SK-N-MC (cell line): ENCODE results near the gene SSC5D.
"Not testable (repeated sequence)": the region's sequence is repeated elsewhere in the genome, so short reads cannot be mapped to it uniquely, and the experiment has no call there.

Experiments
- DNase-seq: peaks from one replicate; pipeline ENCODE4 v3.0.0-alpha.2; 2011; ENCODE audit warnings: low read depth, low spot score
- H3K27ac ChIP-seq: fragments of 200-600 bp; sonication (generic); 2 replicates; pipeline ENCODE4 v1.5.1; 2016; ENCODE audit warnings: mixed run types
- H3K36me3 ChIP-seq: fragments of 200-600 bp; sonication (generic); 2 replicates; pipeline ENCODE4 v1.6.1; 2017; ENCODE audit warnings: antibody characterized with exemption, low read length, mixed read lengths; ENCODE audit not compliant: insufficient read depth
- H3K4me3 ChIP-seq: fragments of 200-600 bp; sonication (generic); 2 replicates; pipeline ENCODE4 v1.5.1; 2016
- H3K9ac ChIP-seq: fragments of 200-600 bp; sonication (generic); 2 replicates; pipeline ENCODE4 v1.8.0; 2017; ENCODE audit warnings: mixed run types, mixed read lengths; ENCODE audit not compliant: insufficient read length
- H3K9me3 ChIP-seq: fragments of 200-600 bp; sonication (generic); 2 replicates; pipeline ENCODE4 v1.6.1; 2017; ENCODE audit warnings: low read depth, mild to moderate bottlenecking, antibody characterized with exemption, low read length, moderate library complexity, mixed read lengths
- EZH2 ChIP-seq: fragments of 200-600 bp; sonication (generic); IDR thresholded peaks from one replicate; pipeline ENCODE4 v1.6.1; 2017; ENCODE audit warnings: antibody characterized with exemption
- FOXP2 ChIP-seq: optimal IDR thresholded peaks from 2 replicates; pipeline ENCODE3; 2011; ENCODE audit warnings: mild to moderate bottlenecking, moderate library complexity; ENCODE audit not compliant: insufficient read depth; ENCODE audit errors: extremely low read length, control extremely low read depth
- POLR2AphosphoS5 ChIP-seq: IDR thresholded peaks from 2 replicates; pipeline ENCODE4 v1.6.1; 2012; ENCODE audit warnings: mild to moderate bottlenecking, low read depth, low read length, borderline replicate concordance

The SSC5D gene

GRCh38 chr19:55443824-55444480 is 44.3 kb upstream of the SSC5D start:
- TF ChIP-seq FOXP2: no peak
- TF ChIP-seq EZH2: no peak
- no peak for TF ChIP-seq POLR2AphosphoS5
- Histone ChIP-seq H3K36me3 (no peaks in the 10 kb centered on the region), H3K27ac (no peak overlapping the region), H3K9ac (no peak overlapping the region), H3K9me3 (no peaks in the 10 kb centered on the region), H3K4me3 (no peak overlapping the region)
- DNase-seq: no peak

- Histone ChIP-seq H3K9me3 (no peaks in the 10 kb centered on the region), H3K4me3 (no peak overlapping the region), H3K36me3 (no peaks in the 10 kb centered on the region), H3K9ac (no peak overlapping the region), H3K27ac (no peak overlapping the region)
- no peak for DNase-seq
- no peak for TF ChIP-seq FOXP2
- no peak for TF ChIP-seq EZH2
- TF ChIP-seq POLR2AphosphoS5: no peak
Observed at GRCh38 chr19:55444646-55445045, 43.6 kb upstream of the SSC5D start.

GRCh38 chr19:55446060-55446459 is 42.2 kb upstream of the SSC5D start:
- Histone ChIP-seq H3K27ac (no peak overlapping the region), H3K36me3 (no peaks in the 10 kb centered on the region), H3K9me3 (no peaks in the 10 kb centered on the region), H3K9ac (no peak overlapping the region), H3K4me3 (no peak overlapping the region)
- no peak for TF ChIP-seq POLR2AphosphoS5
- no peak for TF ChIP-seq EZH2
- no peak for TF ChIP-seq FOXP2
- DNase-seq: no peak

- H3K9ac ChIP-seq: no peak overlapping the region
- no peak for TF ChIP-seq POLR2AphosphoS5
- no peak for TF ChIP-seq EZH2
- TF ChIP-seq FOXP2: no peak
- no peak overlapping the region for H3K27ac ChIP-seq
- no peaks in the 10 kb centered on the region for H3K9me3 ChIP-seq
- no peaks in the 10 kb centered on the region for H3K36me3 ChIP-seq
- H3K4me3 ChIP-seq: no peak overlapping the region
- DNase-seq: peak; percentile 16
Observed at GRCh38 chr19:55447421-55448174, 40.6 kb upstream of the SSC5D start.

- H3K9ac ChIP-seq, H3K27ac ChIP-seq, H3K4me3 ChIP-seq, H3K9me3 ChIP-seq, DNase-seq, H3K36me3 ChIP-seq: not testable (repeated sequence)
Observed at GRCh38 chr19:55448175-55448490, 40.1 kb upstream of the SSC5D start.

- no peak overlapping the region for H3K27ac ChIP-seq
- no peak overlapping the region for H3K9ac ChIP-seq
- H3K9me3 ChIP-seq: no peaks in the 10 kb centered on the region
- TF ChIP-seq FOXP2 (no peak), EZH2 (no peak), POLR2AphosphoS5 (no peak)
- no peaks in the 10 kb centered on the region for H3K36me3 ChIP-seq
- H3K4me3 ChIP-seq: no peak overlapping the region
- no peak for DNase-seq
Observed at GRCh38 chr19:55449469-55449868, 38.8 kb upstream of the SSC5D start.

- TF ChIP-seq POLR2AphosphoS5: no peak
- TF ChIP-seq EZH2: no peak
- no peak for TF ChIP-seq FOXP2
- no peak for DNase-seq
Observed at GRCh38 chr19:55451163-55451964, 36.9 kb upstream of the SSC5D start.

GRCh38 chr19:55451965-55452748 is 36.1 kb upstream of the SSC5D start:
- no peak for DNase-seq
- no peak for TF ChIP-seq EZH2
- TF ChIP-seq POLR2AphosphoS5: no peak
- TF ChIP-seq FOXP2: no peak
- peak overlapping the region; percentile 78 for H3K4me3 ChIP-seq
- H3K9me3 ChIP-seq: no peaks in the 10 kb centered on the region
- no peak overlapping the region for H3K27ac ChIP-seq
- peak overlapping the region; percentile 41 for H3K9ac ChIP-seq
- H3K36me3 ChIP-seq: no peaks in the 10 kb centered on the region

More at GRCh38 chr19:55451163-55451964, 36.9 kb upstream of the SSC5D start:
- no peaks in the 10 kb centered on the region for H3K9me3 ChIP-seq
- peak overlapping the region; percentile 41 for H3K9ac ChIP-seq
- no peaks in the 10 kb centered on the region for H3K36me3 ChIP-seq
- no peak overlapping the region for H3K27ac ChIP-seq
- peak overlapping the region; percentile 78 for H3K4me3 ChIP-seq
